ENCODE measurements around the gene MYLK3.

The MYLK3 gene

DNA sequence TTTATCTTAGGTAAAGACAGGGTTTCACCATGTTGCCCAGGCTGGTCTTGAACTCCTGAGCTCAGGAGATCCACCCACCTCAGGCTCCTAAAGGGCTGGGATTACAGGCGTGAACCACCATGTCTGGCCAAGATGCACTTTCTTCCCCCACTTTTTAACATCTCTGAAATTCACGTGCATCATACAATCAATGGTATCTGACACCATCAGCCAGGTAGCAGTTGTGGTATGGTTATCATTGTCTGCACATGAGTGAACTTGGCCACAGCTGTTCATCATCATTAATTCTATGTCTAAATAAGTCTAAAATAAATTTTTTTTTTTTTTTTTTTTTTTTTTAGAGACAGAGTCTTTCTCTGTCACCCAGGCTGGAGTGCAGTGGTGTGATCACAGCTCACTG lies 34.2 kb upstream of the MYLK3 start:
- TF ChIP-seq, protein P1, sequence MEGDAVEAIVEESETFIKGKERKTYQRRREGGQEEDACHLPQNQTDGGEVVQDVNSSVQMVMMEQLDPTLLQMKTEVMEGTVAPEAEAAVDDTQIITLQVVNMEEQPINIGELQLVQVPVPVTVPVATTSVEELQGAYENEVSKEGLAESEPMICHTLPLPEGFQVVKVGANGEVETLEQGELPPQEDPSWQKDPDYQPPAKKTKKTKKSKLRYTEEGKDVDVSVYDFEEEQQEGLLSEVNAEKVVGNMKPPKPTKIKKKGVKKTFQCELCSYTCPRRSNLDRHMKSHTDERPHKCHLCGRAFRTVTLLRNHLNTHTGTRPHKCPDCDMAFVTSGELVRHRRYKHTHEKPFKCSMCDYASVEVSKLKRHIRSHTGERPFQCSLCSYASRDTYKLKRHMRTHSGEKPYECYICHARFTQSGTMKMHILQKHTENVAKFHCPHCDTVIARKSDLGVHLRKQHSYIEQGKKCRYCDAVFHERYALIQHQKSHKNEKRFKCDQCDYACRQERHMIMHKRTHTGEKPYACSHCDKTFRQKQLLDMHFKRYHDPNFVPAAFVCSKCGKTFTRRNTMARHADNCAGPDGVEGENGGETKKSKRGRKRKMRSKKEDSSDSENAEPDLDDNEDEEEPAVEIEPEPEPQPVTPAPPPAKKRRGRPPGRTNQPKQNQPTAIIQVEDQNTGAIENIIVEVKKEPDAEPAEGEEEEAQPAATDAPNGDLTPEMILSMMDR (IDR thresholded peaks at IDR 0.05; ENCODE audit: control extremely low read depth, extremely low read depth, low read depth, missing control alignments), result no peak
- POLR2A ChIA-PET, result no interaction called here
- no peak for DNase-seq (ENCODE audit: extremely low spot score)
- CTCF ChIA-PET, result no interaction called here

- no peak for DNase-seq (ENCODE audit: extremely low spot score)
- ChIA-PET CTCF (interaction anchor here (1.3 kb wide), 1 partner anchor 77 kb away, joined by 3 read pairs; no protein-coding TSS in a partner anchor), POLR2A (no interaction called here)
- TF ChIP-seq, protein P1 (IDR thresholded peaks at IDR 0.05; ENCODE audit: control extremely low read depth, extremely low read depth, low read depth, missing control alignments), result no peak
Observed at GRCh38 chr16:46777804-46778203, 29.7 kb upstream of the MYLK3 start.

GRCh38 chr16:46775214-46775613 lies 27.1 kb upstream of the MYLK3 start:
- DNase-seq (ENCODE audit: extremely low spot score), result no peak
- CTCF ChIA-PET, result interaction anchor here (1.2 to 1.5 kb wide), 3 partner anchors 10 to 101 kb away, joined by 4 to 6 read pairs (median 4); no protein-coding TSS in a partner anchor
- TF ChIP-seq, protein P1 (IDR thresholded peaks at IDR 0.05; ENCODE audit: control extremely low read depth, extremely low read depth, low read depth, missing control alignments), result no peak
- POLR2A ChIA-PET, result no interaction called here

DNA sequence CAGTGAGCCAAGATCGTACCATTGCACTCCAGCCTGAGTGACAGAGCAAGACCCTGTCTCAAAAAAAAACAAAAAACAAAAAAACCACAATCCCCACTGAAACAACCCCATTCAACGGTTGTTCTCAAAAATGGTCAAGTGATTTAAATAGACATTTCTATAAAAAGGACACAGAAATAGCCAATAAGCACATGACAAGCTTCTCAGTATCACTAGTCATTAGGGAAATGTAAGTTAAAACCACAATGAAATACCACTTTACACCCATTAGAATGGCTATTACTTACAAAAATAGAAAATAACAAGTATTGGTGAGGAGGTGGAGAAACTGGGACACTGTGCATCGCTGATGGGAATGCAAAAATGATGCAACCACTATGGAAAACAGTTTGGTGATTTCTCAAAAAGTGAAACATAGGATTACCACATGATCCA lies 26.6 kb upstream of the MYLK3 start:
- ChIA-PET POLR2A (no interaction called here), CTCF (interaction anchor here (1.2 to 1.3 kb wide), 2 partner anchors 11 to 101 kb away, joined by 4 read pairs; no protein-coding TSS in a partner anchor)
- TF ChIP-seq, protein P1 (IDR thresholded peaks at IDR 0.05; ENCODE audit: control extremely low read depth, extremely low read depth, low read depth, missing control alignments), result no peak
- DNase-seq (ENCODE audit: extremely low spot score), result no peak

DNA sequence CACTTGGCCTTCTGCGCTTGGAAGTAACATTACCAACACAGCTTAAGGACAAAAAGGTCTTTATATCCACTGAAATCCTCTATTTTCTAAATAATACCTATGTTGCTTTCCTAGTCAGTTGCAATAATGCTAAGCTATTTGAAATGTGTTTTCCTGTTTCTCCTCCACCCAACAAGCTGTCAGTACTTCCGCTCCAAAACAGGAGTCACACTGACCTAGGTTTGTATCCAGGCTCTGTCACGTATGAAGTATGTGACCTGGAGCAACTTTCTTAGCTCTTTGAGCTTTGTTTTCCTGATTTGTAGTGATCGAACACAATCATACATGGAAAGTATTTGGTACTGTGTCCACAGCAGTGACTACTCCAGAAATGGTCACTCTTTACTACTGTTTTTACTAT lies 24.3 kb upstream of the MYLK3 start:
- CTCF ChIA-PET, result interaction anchor here (1.0 to 1.5 kb wide), 6 partner anchors 13 to 135 kb away, joined by 3 to 4 read pairs (median 4); no protein-coding TSS in a partner anchor
- POLR2A ChIA-PET, result no interaction called here
- TF ChIP-seq, protein P1 (IDR thresholded peaks at IDR 0.05; ENCODE audit: control extremely low read depth, extremely low read depth, low read depth, missing control alignments), result no peak
- no peak for DNase-seq (ENCODE audit: extremely low spot score)

DNA sequence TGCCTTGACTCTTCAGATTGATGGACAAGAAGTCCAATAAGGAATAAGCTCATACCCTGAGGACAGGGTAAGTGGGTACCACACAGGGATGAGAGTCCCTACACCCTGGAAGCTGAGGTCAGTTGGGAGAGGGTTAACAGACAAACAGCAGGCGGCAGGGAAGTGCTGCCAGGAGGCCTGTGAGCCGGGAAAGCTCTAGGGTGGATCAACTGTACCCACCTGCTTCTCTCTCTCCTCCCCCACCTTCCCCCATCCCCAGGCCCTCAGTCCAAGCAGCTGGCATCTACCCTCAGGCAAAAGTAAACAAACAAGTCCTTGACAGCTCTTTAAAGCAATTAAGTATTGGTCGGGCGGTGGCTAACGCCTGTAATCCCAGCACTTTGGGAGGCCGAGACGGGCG lies 20.7 kb upstream of the MYLK3 start:
- ChIA-PET POLR2A (interaction anchor here (0.6 kb wide), 1 partner anchor 19 kb away, joined by 6 read pairs; no protein-coding TSS in a partner anchor), CTCF (interaction anchor here (1.3 to 2.1 kb wide), 2 partner anchors 11 to 19 kb away, joined by 3 to 6 read pairs; no protein-coding TSS in a partner anchor)
- TF ChIP-seq, protein P1 (IDR thresholded peaks at IDR 0.05; ENCODE audit: control extremely low read depth, extremely low read depth, low read depth, missing control alignments), result no peak
- no peak for DNase-seq (ENCODE audit: extremely low spot score)
